ENCODE data around the gene IFT172.
A peak's percentile ranks its signal among the peaks of the same experiment; 100 is the strongest.

IFT172 gene

GRCh38 chr2:27448381-27448780, 41.2 kb downstream of the IFT172 start:
- no peaks in the 10 kb centered on the region for H3K9me3 ChIP-seq (ENCODE audit: control insufficient read depth in 1 of 2, low read length in 2 of 2)
- no peak overlapping the region for H3K4me3 ChIP-seq (ENCODE audit: low read depth in 1 of 2, low read length in 2 of 2)
- H3K9ac ChIP-seq (ENCODE audit: low read depth in 1 of 2, low read length in 2 of 2) = no peak overlapping the region
- H3K36me3 ChIP-seq (ENCODE audit: control insufficient read depth in 1 of 2, insufficient read depth in 2 of 2, low read length in 2 of 2) = peaks cover 6 to 30% of the 10 kb centered on the region in 2 donors
- H3K27ac ChIP-seq (ENCODE audit: low read depth, low read length) = no peak overlapping the region
- no peaks in the 10 kb centered on the region for H3K27me3 ChIP-seq (ENCODE audit: control insufficient read depth in 1 of 2, insufficient read depth in 2 of 2, low read length in 2 of 2)
- peaks cover 13 to 16% of the 10 kb centered on the region in 2 donors for H3K4me1 ChIP-seq (ENCODE audit: control insufficient read depth in 1 of 2, insufficient read depth in 2 of 2, low read length in 2 of 2)

GRCh38 chr2:27446057-27446456, 43.5 kb downstream of the IFT172 start:
- H3K36me3 ChIP-seq (ENCODE audit: control insufficient read depth in 1 of 2, insufficient read depth in 2 of 2, low read length in 2 of 2) = peaks cover 14 to 30% of the 10 kb centered on the region in 2 donors
- H3K9ac ChIP-seq (ENCODE audit: low read depth in 1 of 2, low read length in 2 of 2) = peak overlapping the region; percentile 72 to 77
- peaks cover 16 to 17% of the 10 kb centered on the region in 2 donors for H3K4me1 ChIP-seq (ENCODE audit: control insufficient read depth in 1 of 2, insufficient read depth in 2 of 2, low read length in 2 of 2)
- H3K27ac ChIP-seq (ENCODE audit: low read depth, low read length) = peak overlapping the region; percentile 94
- peak overlapping the region; percentile 65 to 72 for H3K4me3 ChIP-seq (ENCODE audit: low read depth in 1 of 2, low read length in 2 of 2)
- H3K27me3 ChIP-seq (ENCODE audit: control insufficient read depth in 1 of 2, insufficient read depth in 2 of 2, low read length in 2 of 2) = no peaks in the 10 kb centered on the region
- H3K9me3 ChIP-seq (ENCODE audit: control insufficient read depth in 1 of 2, low read length in 2 of 2) = no peaks in the 10 kb centered on the region

GRCh38 chr2:27445615-27446014, 43.9 kb downstream of the IFT172 start:
- Histone ChIP-seq H3K36me3 (ENCODE audit: control insufficient read depth in 1 of 2, insufficient read depth in 2 of 2, low read length in 2 of 2) (peaks cover 18 to 34% of the 10 kb centered on the region in 2 donors), H3K9ac (ENCODE audit: low read depth in 1 of 2, low read length in 2 of 2) (peak overlapping the region; percentile 72 to 77), H3K9me3 (ENCODE audit: control insufficient read depth in 1 of 2, low read length in 2 of 2) (no peaks in the 10 kb centered on the region), H3K4me1 (ENCODE audit: control insufficient read depth in 1 of 2, insufficient read depth in 2 of 2, low read length in 2 of 2) (peaks cover 16 to 17% of the 10 kb centered on the region in 2 donors), H3K27me3 (ENCODE audit: control insufficient read depth in 1 of 2, insufficient read depth in 2 of 2, low read length in 2 of 2) (no peaks in the 10 kb centered on the region), H3K27ac (ENCODE audit: low read depth, low read length) (peak overlapping the region; percentile 94), H3K4me3 (ENCODE audit: low read depth in 1 of 2, low read length in 2 of 2) (peak overlapping the region; percentile 65 to 72)

- Histone ChIP-seq H3K4me1 (ENCODE audit: control insufficient read depth in 1 of 2, insufficient read depth in 2 of 2, low read length in 2 of 2) (peaks cover 16 to 17% of the 10 kb centered on the region in 2 donors), H3K27ac (ENCODE audit: low read depth, low read length) (peak overlapping the region; percentile 94), H3K27me3 (ENCODE audit: control insufficient read depth in 1 of 2, insufficient read depth in 2 of 2, low read length in 2 of 2) (no peaks in the 10 kb centered on the region), H3K36me3 (ENCODE audit: control insufficient read depth in 1 of 2, insufficient read depth in 2 of 2, low read length in 2 of 2) (peaks cover 23 to 39% of the 10 kb centered on the region in 2 donors), H3K9me3 (ENCODE audit: control insufficient read depth in 1 of 2, low read length in 2 of 2) (no peaks in the 10 kb centered on the region), H3K4me3 (ENCODE audit: low read depth in 1 of 2, low read length in 2 of 2) (peak overlapping the region; percentile 65 to 72), H3K9ac (ENCODE audit: low read depth in 1 of 2, low read length in 2 of 2) (peak overlapping the region; percentile 72 to 77)
Observed at GRCh38 chr2:27445155-27445554, 44.4 kb downstream of the IFT172 start.

GRCh38 chr2:27442920-27443282, 46.6 kb downstream of the IFT172 start:
- H3K36me3 ChIP-seq (ENCODE audit: control insufficient read depth in 1 of 2, insufficient read depth in 2 of 2, low read length in 2 of 2) = peaks cover 27 to 45% of the 10 kb centered on the region in 2 donors
- H3K27ac ChIP-seq (ENCODE audit: low read depth, low read length) = no peak overlapping the region
- H3K4me3 ChIP-seq (ENCODE audit: low read depth in 1 of 2, low read length in 2 of 2) = peak overlapping the region; percentile 45 to 69

GRCh38 chr2:27441958-27442919, 47.3 kb downstream of the IFT172 start, which contains the start of gene KRTCAP3:
Gene KRTCAP3, plus strand, starts transcription at chr2:27442381. Its CDS starts 32 bp downstream, at chr2:27442413.
- peak within 1 kb of the TSS; percentile 72 to 75 for H3K9ac ChIP-seq (ENCODE audit: low read depth in 1 of 2, low read length in 2 of 2)
- peak within 1 kb of the TSS; percentile 45 to 69 for H3K4me3 ChIP-seq (ENCODE audit: low read depth in 1 of 2, low read length in 2 of 2)
- no peaks in the 10 kb centered on the region for H3K27me3 ChIP-seq (ENCODE audit: control insufficient read depth in 1 of 2, insufficient read depth in 2 of 2, low read length in 2 of 2)
- H3K36me3 ChIP-seq (ENCODE audit: control insufficient read depth in 1 of 2, insufficient read depth in 2 of 2, low read length in 2 of 2) = peaks cover 25 to 45% of the 10 kb centered on the region in 2 donors
- no peak within 1 kb of the TSS for H3K27ac ChIP-seq (ENCODE audit: low read depth, low read length)
- no peaks in the 10 kb centered on the region for H3K9me3 ChIP-seq (ENCODE audit: control insufficient read depth in 1 of 2, low read length in 2 of 2)
- peaks cover 16 to 17% of the 10 kb centered on the region in 2 donors for H3K4me1 ChIP-seq (ENCODE audit: control insufficient read depth in 1 of 2, insufficient read depth in 2 of 2, low read length in 2 of 2)

More at GRCh38 chr2:27442920-27443282, 46.6 kb downstream of the IFT172 start:
- no peaks in the 10 kb centered on the region for H3K9me3 ChIP-seq (ENCODE audit: control insufficient read depth in 1 of 2, low read length in 2 of 2)
- peaks cover 16 to 17% of the 10 kb centered on the region in 2 donors for H3K4me1 ChIP-seq (ENCODE audit: control insufficient read depth in 1 of 2, insufficient read depth in 2 of 2, low read length in 2 of 2)
- peak overlapping the region; percentile 72 to 75 for H3K9ac ChIP-seq (ENCODE audit: low read depth in 1 of 2, low read length in 2 of 2)
- H3K27me3 ChIP-seq (ENCODE audit: control insufficient read depth in 1 of 2, insufficient read depth in 2 of 2, low read length in 2 of 2) = no peaks in the 10 kb centered on the region

GRCh38 chr2:27441226-27441926, 48.2 kb downstream of the IFT172 start:
- Histone ChIP-seq H3K27ac (ENCODE audit: low read depth, low read length) (no peak overlapping the region), H3K9me3 (ENCODE audit: control insufficient read depth in 1 of 2, low read length in 2 of 2) (no peaks in the 10 kb centered on the region), H3K27me3 (ENCODE audit: control insufficient read depth in 1 of 2, insufficient read depth in 2 of 2, low read length in 2 of 2) (no peaks in the 10 kb centered on the region), H3K4me3 (ENCODE audit: low read depth in 1 of 2, low read length in 2 of 2) (no peak overlapping the region), H3K9ac (ENCODE audit: low read depth in 1 of 2, low read length in 2 of 2) (no peak overlapping the region), H3K4me1 (ENCODE audit: control insufficient read depth in 1 of 2, insufficient read depth in 2 of 2, low read length in 2 of 2) (peaks cover 16 to 17% of the 10 kb centered on the region in 2 donors), H3K36me3 (ENCODE audit: control insufficient read depth in 1 of 2, insufficient read depth in 2 of 2, low read length in 2 of 2) (peaks cover 34 to 54% of the 10 kb centered on the region in 2 donors)

- Histone ChIP-seq H3K36me3 (ENCODE audit: control insufficient read depth in 1 of 2, insufficient read depth in 2 of 2, low read length in 2 of 2) (peaks cover 54 to 73% of the 10 kb centered on the region in 2 donors), H3K9me3 (ENCODE audit: control insufficient read depth in 1 of 2, low read length in 2 of 2) (no peaks in the 10 kb centered on the region), H3K27ac (ENCODE audit: low read depth, low read length) (no peak overlapping the region), H3K9ac (ENCODE audit: low read depth in 1 of 2, low read length in 2 of 2) (no peak overlapping the region), H3K27me3 (ENCODE audit: control insufficient read depth in 1 of 2, insufficient read depth in 2 of 2, low read length in 2 of 2) (no peaks in the 10 kb centered on the region), H3K4me3 (ENCODE audit: low read depth in 1 of 2, low read length in 2 of 2) (no peak overlapping the region), H3K4me1 (ENCODE audit: control insufficient read depth in 1 of 2, insufficient read depth in 2 of 2, low read length in 2 of 2) (peaks cover 5 to 7% of the 10 kb centered on the region in 2 donors)
Observed at GRCh38 chr2:27435628-27436027, 53.9 kb downstream of the IFT172 start.

- no peaks in the 10 kb centered on the region for H3K27me3 ChIP-seq (ENCODE audit: control insufficient read depth in 1 of 2, insufficient read depth in 2 of 2, low read length in 2 of 2)
- H3K4me3 ChIP-seq (ENCODE audit: low read depth in 1 of 2, low read length in 2 of 2) = no peak overlapping the region
- no peaks in the 10 kb centered on the region for H3K9me3 ChIP-seq (ENCODE audit: control insufficient read depth in 1 of 2, low read length in 2 of 2)
- H3K9ac ChIP-seq (ENCODE audit: low read depth in 1 of 2, low read length in 2 of 2) = no peak overlapping the region
- peaks cover 34 to 35% of the 10 kb centered on the region in 2 donors for H3K36me3 ChIP-seq (ENCODE audit: control insufficient read depth in 1 of 2, insufficient read depth in 2 of 2, low read length in 2 of 2)
- H3K27ac ChIP-seq (ENCODE audit: low read depth, low read length) = no peak overlapping the region
- H3K4me1 ChIP-seq (ENCODE audit: control insufficient read depth in 1 of 2, insufficient read depth in 2 of 2, low read length in 2 of 2) = peaks cover 17 to 19% of the 10 kb centered on the region in 2 donors
Observed at GRCh38 chr2:27431395-27431794, 58.1 kb downstream of the IFT172 start.
